HEK293 (cell line): ENCODE results near the gene ZNF512.

ENCODE experiments used
- CTCF ChIA-PET: fragments of 350-600 bp; formaldehyde crosslinking; extraction: SDS; loops from one replicate; lab custom pipeline; 2021; ENCODE audit warnings: antibody characterized with exemption; lab: Yijun Ruan, JAX
- POLR2A ChIA-PET: fragments of 300-600 bp; formaldehyde crosslinking; extraction: SDS; loops from one replicate; lab custom pipeline; 2020; ENCODE audit warnings: antibody characterized with exemption, inconsistent platforms; lab: Yijun Ruan, JAX
- H3K27ac ChIP-seq: fragments of 200-500 bp; sonication (Bioruptor generic); 2 replicates; pipeline ENCODE4 v1.5.1; 2014; ENCODE audit warnings: low read depth, low read length, control low read depth, inconsistent platforms; ENCODE audit errors: extremely low read depth
- H3K36me3 ChIP-seq, 2 experiments: fragments of 200-500 bp in 1 of 2; sonication (Bioruptor generic) in 1 of 2; 1 replicate in 1 of 2; 2 replicates in 1 of 2; pipeline ENCODE4 v1.5.1; 2014 to 2017; ENCODE audit warnings: inconsistent platforms in 2 of 2, low read length in 2 of 2; ENCODE audit not compliant: control insufficient read depth in 2 of 2, insufficient read depth in 1 of 2
- H3K4me1 ChIP-seq: fragments of 200-500 bp; sonication (Bioruptor generic); 2 replicates; pipeline ENCODE4 v1.5.1; 2014; ENCODE audit warnings: mild to moderate bottlenecking, low read length, inconsistent platforms; ENCODE audit not compliant: control insufficient read depth, insufficient read depth
- H3K4me3 ChIP-seq: 2 replicates; pipeline ENCODE4 v1.5.1; 2011; ENCODE audit warnings: low read depth, mild to moderate bottlenecking, control low read depth, low read length, moderate library complexity
- H3K9me3 ChIP-seq: fragments of 200-500 bp; sonication (Bioruptor generic); 2 replicates; pipeline ENCODE4 v1.5.1; 2014; ENCODE audit warnings: low read depth, low read length, inconsistent platforms; ENCODE audit not compliant: control insufficient read depth, insufficient read depth
- GFI1B ChIP-seq: fragments of 450-650 bp; formaldehyde crosslinking; IDR thresholded peaks from 2 replicates; pipeline ENCODE4 v1.5.1; 2016; ENCODE audit warnings: missing biosample characterization, missing genetic modification characterization
- HIC1 ChIP-seq: fragments of 450-650 bp; formaldehyde crosslinking; IDR thresholded peaks from 2 replicates; pipeline ENCODE4 v1.5.1; 2016; ENCODE audit warnings: missing biosample characterization, missing genetic modification characterization
- KLF10 ChIP-seq: fragments of 450-650 bp; IDR thresholded peaks from 2 replicates; pipeline ENCODE4 v1.5.1; 2018; ENCODE audit warnings: missing biosample characterization, mild to moderate bottlenecking, missing genetic modification characterization
- PRDM2 ChIP-seq: fragments of 450-650 bp; formaldehyde crosslinking; IDR thresholded peaks from 2 replicates; pipeline ENCODE4 v1.5.1; 2016; ENCODE audit warnings: missing biosample characterization, missing genetic modification characterization, borderline replicate concordance
- ZBTB11 ChIP-seq: fragments of 450-650 bp; formaldehyde crosslinking; conservative IDR thresholded peaks from 2 replicates; pipeline ENCODE4 v1.5.1; 2016; ENCODE audit warnings: low read depth, missing biosample characterization, missing genetic modification characterization
- ZBTB20 ChIP-seq: fragments of 450-650 bp; formaldehyde crosslinking; IDR thresholded peaks from 2 replicates; pipeline ENCODE4 v1.5.1; 2016; ENCODE audit warnings: missing biosample characterization, missing genetic modification characterization
- ZBTB7A ChIP-seq: fragments of 450-650 bp; formaldehyde crosslinking; IDR thresholded peaks from 2 replicates; pipeline ENCODE4 v1.5.1; 2016; ENCODE audit warnings: low read depth, missing biosample characterization, missing genetic modification characterization
- ZFP3 ChIP-seq: fragments of 450-650 bp; formaldehyde crosslinking; IDR thresholded peaks from 2 replicates; pipeline ENCODE4 v1.5.1; 2016; ENCODE audit warnings: low read depth, missing biosample characterization, missing genetic modification characterization
- ZNF121 ChIP-seq: fragments of 450-650 bp; formaldehyde crosslinking; IDR thresholded peaks from 2 replicates; pipeline ENCODE4 v1.5.1; 2016; ENCODE audit warnings: missing biosample characterization, missing genetic modification characterization
- ZNF169 ChIP-seq: fragments of 450-650 bp; formaldehyde crosslinking; IDR thresholded peaks from 2 replicates; pipeline ENCODE4 v1.5.1; 2016; ENCODE audit warnings: missing biosample characterization, missing genetic modification characterization
- ZNF175 ChIP-seq: fragments of 450-650 bp; formaldehyde crosslinking; IDR thresholded peaks from 2 replicates; pipeline ENCODE4 v1.5.1; 2016; ENCODE audit warnings: missing biosample characterization, missing genetic modification characterization
- ZNF211 ChIP-seq: fragments of 450-650 bp; formaldehyde crosslinking; IDR thresholded peaks from 2 replicates; pipeline ENCODE4 v1.5.1; 2016; ENCODE audit warnings: low read depth, missing biosample characterization, missing genetic modification characterization
- ZNF311 ChIP-seq: fragments of 450-650 bp; formaldehyde crosslinking; IDR thresholded peaks from 2 replicates; pipeline ENCODE4 v1.5.1; 2017; ENCODE audit warnings: missing biosample characterization, missing genetic modification characterization, borderline replicate concordance
- ZXDB ChIP-seq: fragments of 450-650 bp; formaldehyde crosslinking; IDR thresholded peaks from 2 replicates; pipeline ENCODE4 v1.5.1; 2016; ENCODE audit warnings: missing biosample characterization, missing genetic modification characterization
- TF ChIP-seq, protein P1 (sequence below): fragments of 450-650 bp; formaldehyde crosslinking; IDR thresholded peaks from 2 replicates; pipeline ENCODE4 v1.5.1; 2016; ENCODE audit warnings: missing biosample characterization, missing genetic modification characterization
- TF ChIP-seq, protein P2 (sequence below): fragments of 450-650 bp; formaldehyde crosslinking; IDR thresholded peaks from 2 replicates; pipeline ENCODE4 v1.5.1; 2016; ENCODE audit warnings: missing biosample characterization, missing genetic modification characterization

The ZNF512 gene

DNA sequence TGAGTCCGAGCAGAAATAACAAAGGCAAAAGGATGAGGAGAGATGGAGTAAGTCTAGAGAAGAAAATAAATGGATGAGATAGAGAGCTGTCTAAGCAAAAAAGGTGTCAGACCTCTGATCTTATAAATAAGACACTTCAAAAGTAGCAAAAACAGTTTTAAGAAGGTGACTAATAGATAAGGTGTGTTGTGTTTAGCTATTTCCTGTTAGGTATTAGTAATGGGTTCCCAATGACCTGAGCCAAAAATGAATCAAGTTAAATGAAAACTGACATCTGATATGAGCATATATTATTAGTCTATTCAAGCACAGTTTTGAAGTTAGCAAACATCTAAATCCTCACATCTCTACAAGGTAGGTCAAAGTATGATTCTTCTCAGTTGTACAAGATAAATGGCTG is 69.9 kb downstream of the ZNF512 start:
- POLR2A ChIA-PET, result no interaction called here
- H3K36me3 ChIP-seq, result peaks cover 81 to 96% of the 10 kb centered on the region in 2 experiments

More for the DNA sequence above, 69.9 kb downstream of the ZNF512 start:
- no peak overlapping the region for H3K4me3 ChIP-seq
- CTCF ChIA-PET, result no interaction called here
- no peak overlapping the region for H3K27ac ChIP-seq
- H3K4me1 ChIP-seq, result no peaks in the 10 kb centered on the region
- H3K9me3 ChIP-seq, result no peaks in the 10 kb centered on the region
- TF ChIP-seq GFI1B (tag by site-specific recombination), result no peak
- no peak for TF ChIP-seq ZNF175
- no peak for TF ChIP-seq HIC1
- TF ChIP-seq ZNF311 (tag by site-specific recombination), result no peak
- TF ChIP-seq, protein P1, sequence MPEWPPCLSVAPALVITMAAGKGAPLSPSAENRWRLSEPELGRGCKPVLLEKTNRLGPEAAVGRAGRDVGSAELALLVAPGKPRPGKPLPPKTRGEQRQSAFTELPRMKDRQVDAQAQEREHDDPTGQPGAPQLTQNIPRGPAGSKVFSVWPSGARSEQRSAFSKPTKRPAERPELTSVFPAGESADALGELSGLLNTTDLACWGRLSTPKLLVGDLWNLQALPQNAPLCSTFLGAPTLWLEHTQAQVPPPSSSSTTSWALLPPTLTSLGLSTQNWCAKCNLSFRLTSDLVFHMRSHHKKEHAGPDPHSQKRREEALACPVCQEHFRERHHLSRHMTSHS, result no peak
- TF ChIP-seq ZBTB11, result no peak
- TF ChIP-seq ZBTB7A (tag by site-specific recombination), result no peak
- no peak for TF ChIP-seq ZBTB20 (tag by site-specific recombination)
- TF ChIP-seq ZFP3 (tag by site-specific recombination), result no peak
- TF ChIP-seq PRDM2 (tag by site-specific recombination), result no peak
- no peak for TF ChIP-seq ZNF169 (tag by site-specific recombination)
- no peak for TF ChIP-seq ZXDB
- no peak for TF ChIP-seq KLF10 (tag by site-specific recombination)
- no peak for TF ChIP-seq ZNF121 (tag by site-specific recombination)
- TF ChIP-seq, protein P2, sequence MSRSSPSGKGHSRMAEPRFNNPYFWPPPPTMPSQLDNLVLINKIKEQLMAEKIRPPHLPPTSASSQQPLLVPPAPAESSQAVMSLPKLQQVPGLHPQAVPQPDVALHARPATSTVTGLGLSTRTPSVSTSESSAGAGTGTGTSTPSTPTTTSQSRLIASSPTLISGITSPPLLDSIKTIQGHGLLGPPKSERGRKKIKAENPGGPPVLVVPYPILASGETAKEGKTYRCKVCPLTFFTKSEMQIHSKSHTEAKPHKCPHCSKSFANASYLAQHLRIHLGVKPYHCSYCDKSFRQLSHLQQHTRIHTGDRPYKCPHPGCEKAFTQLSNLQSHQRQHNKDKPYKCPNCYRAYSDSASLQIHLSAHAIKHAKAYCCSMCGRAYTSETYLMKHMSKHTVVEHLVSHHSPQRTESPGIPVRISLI (tag by site-specific recombination), result no peak
- TF ChIP-seq ZNF211, result no peak
